Measurements from ENCODE around the gene SPATA6L.

SPATA6L gene

DNA sequence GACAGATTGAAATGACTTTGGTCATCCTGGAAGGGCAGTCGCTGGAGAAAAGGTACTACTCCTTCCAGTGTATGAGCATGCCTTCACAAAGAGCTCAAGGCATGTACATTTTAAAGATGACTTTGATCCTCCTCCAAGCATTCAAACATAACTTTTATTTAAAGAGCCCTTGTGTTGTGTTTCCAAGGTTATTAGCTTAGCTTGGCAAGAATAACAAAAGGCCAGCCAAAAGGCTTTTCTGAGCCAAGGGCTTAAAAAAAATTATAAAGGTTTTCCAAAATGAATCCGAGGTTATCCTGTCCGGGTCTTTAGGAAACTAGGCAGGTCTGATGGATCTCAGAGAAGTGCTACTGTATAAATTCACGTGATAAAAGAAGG lies 75.2 kb downstream of the SPATA6L start:
- Histone ChIP-seq H3K4me3 (ENCODE audit: low read length) (no peak overlapping the region), H2BK5ac (ENCODE audit: low read length) (no peak overlapping the region), H3K36me3 (ENCODE audit: control insufficient read depth, insufficient read depth, low read length) (no peaks in the 10 kb centered on the region), H2AK5ac (ENCODE audit: low read length) (no peak overlapping the region), H3K18ac (ENCODE audit: low read length) (no peak overlapping the region), H3K79me2 (ENCODE audit: control insufficient read depth, insufficient read depth, low read length) (no peaks in the 10 kb centered on the region), H3K4me2 (ENCODE audit: low read length) (no peak overlapping the region), H4K8ac (ENCODE audit: low read depth, low read length) (no peak overlapping the region), H2BK15ac (replicated peaks; ENCODE audit: low read depth) (no peak overlapping the region), H3K9ac (ENCODE audit: low read length) (no peak overlapping the region), H3K27ac (ENCODE audit: low read depth, low read length) (no peak overlapping the region), H3K4ac (ENCODE audit: low read depth, low read length) (no peak overlapping the region), H3K4me1 (ENCODE audit: control insufficient read depth, low read depth, low read length) (peaks cover 3% of the 10 kb centered on the region), H2BK120ac (ENCODE audit: low read depth, low read length) (no peak overlapping the region), H3K23ac (ENCODE audit: low read length) (no peak overlapping the region), H3K79me1 (ENCODE audit: low read length) (no peaks in the 10 kb centered on the region), H3K56ac (ENCODE audit: low read length) (no peak overlapping the region), H4K5ac (ENCODE audit: low read length) (no peak overlapping the region), H3K27me3 (ENCODE audit: insufficient read depth, low read length, poor library complexity) (no peaks in the 10 kb centered on the region)
- WGBS (ENCODE audit: extremely low coverage, insufficient coverage, low lambda C conversion rate): no CpG with 5 or more reads among the region's 4 CpGs
- DNase-seq: no peak

DNA sequence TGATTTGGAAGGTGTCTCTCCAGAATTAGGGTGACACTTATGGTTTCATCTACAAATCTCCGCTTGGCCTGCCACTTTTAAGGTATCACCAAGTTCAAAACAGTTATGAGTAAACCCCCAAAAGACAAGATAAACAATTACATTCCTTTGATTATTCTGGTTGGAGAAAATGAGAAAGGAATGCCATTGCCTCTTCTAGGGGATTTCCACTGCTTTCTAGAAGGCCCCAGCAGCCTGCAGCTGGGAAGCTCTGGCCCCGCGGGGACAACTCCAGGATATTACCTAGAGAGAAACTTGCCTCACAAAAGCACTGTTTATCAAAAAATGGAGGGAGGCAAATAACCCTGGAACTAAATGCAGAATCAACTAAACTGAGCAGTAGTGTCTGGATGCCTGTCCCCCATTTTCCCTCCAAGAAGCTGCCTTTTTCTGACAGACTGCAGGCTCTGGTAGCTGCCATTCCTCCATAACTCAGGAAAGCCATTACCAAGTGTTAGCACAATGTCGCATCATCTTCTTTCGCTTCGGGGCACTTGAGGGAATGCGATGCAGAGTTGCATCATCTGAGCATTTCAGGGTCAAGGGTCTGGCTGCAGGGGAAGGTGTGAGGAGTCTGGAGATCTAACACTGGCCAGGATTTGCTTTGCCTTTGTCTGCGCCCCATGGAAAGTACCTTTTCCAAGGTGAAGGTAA lies 75.7 kb downstream of the SPATA6L start:
- H3K79me2 ChIP-seq (ENCODE audit: control insufficient read depth, insufficient read depth, low read length): no peaks in the 10 kb centered on the region
- H3K23ac ChIP-seq (ENCODE audit: low read length): no peak overlapping the region
- H2BK120ac ChIP-seq (ENCODE audit: low read depth, low read length): no peak overlapping the region
- H3K27ac ChIP-seq (ENCODE audit: low read depth, low read length): no peak overlapping the region
- H3K36me3 ChIP-seq (ENCODE audit: control insufficient read depth, insufficient read depth, low read length): no peaks in the 10 kb centered on the region
- no peak overlapping the region for H2BK15ac ChIP-seq (replicated peaks; ENCODE audit: low read depth)
- peak overlapping the region; percentile 30 for H3K56ac ChIP-seq (ENCODE audit: low read length)
- H4K8ac ChIP-seq (ENCODE audit: low read depth, low read length): no peak overlapping the region
- no peaks in the 10 kb centered on the region for H3K79me1 ChIP-seq (ENCODE audit: low read length)
- no peak overlapping the region for H3K4me3 ChIP-seq (ENCODE audit: low read length)
- DNase-seq: peak; percentile 63
- no CpG with 5 or more reads among the region's 8 CpGs for WGBS (ENCODE audit: extremely low coverage, insufficient coverage, low lambda C conversion rate)
- peaks cover 3% of the 10 kb centered on the region for H3K4me1 ChIP-seq (ENCODE audit: control insufficient read depth, low read depth, low read length)
- H2AK5ac ChIP-seq (ENCODE audit: low read length): no peak overlapping the region
- H3K9ac ChIP-seq (ENCODE audit: low read length): no peak overlapping the region
- H3K18ac ChIP-seq (ENCODE audit: low read length): no peak overlapping the region
- H4K5ac ChIP-seq (ENCODE audit: low read length): no peak overlapping the region
- H3K4me2 ChIP-seq (ENCODE audit: low read length): no peak overlapping the region
- H2BK5ac ChIP-seq (ENCODE audit: low read length): no peak overlapping the region
- H3K27me3 ChIP-seq (ENCODE audit: insufficient read depth, low read length, poor library complexity): no peaks in the 10 kb centered on the region
- H3K4ac ChIP-seq (ENCODE audit: low read depth, low read length): no peak overlapping the region

DNA sequence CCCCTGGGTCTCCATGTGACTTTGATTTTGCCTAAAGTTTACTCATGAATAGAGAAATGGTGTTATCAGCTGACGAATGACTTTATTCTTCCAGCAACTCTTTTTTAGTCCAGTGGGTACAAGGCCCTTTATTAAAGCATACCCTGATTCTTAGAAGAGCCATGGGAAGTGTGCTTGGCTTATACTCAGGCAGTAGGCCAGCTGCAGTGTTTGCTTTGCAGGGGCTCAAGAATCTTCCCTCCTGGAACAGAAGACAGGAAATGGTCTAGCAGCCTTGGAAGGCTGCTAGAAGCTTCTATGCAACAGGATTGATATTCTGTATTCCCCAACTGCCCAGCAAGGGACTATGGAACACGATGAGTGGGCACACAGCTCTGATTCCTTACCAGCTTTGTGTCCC lies 77.6 kb downstream of the SPATA6L start:
- Histone ChIP-seq H4K8ac (ENCODE audit: low read depth, low read length) (no peak overlapping the region), H3K27me3 (ENCODE audit: insufficient read depth, low read length, poor library complexity) (no peaks in the 10 kb centered on the region), H3K4me2 (ENCODE audit: low read length) (no peak overlapping the region), H3K4me1 (ENCODE audit: control insufficient read depth, low read depth, low read length) (peaks cover 3% of the 10 kb centered on the region), H3K9ac (ENCODE audit: low read length) (no peak overlapping the region), H3K56ac (ENCODE audit: low read length) (no peak overlapping the region), H2AK5ac (ENCODE audit: low read length) (no peak overlapping the region), H3K18ac (ENCODE audit: low read length) (no peak overlapping the region), H3K4ac (ENCODE audit: low read depth, low read length) (no peak overlapping the region), H2BK120ac (ENCODE audit: low read depth, low read length) (no peak overlapping the region), H3K79me1 (ENCODE audit: low read length) (no peaks in the 10 kb centered on the region), H3K27ac (ENCODE audit: low read depth, low read length) (no peak overlapping the region), H4K5ac (ENCODE audit: low read length) (no peak overlapping the region), H2BK5ac (ENCODE audit: low read length) (no peak overlapping the region), H3K79me2 (ENCODE audit: control insufficient read depth, insufficient read depth, low read length) (no peaks in the 10 kb centered on the region), H2BK15ac (replicated peaks; ENCODE audit: low read depth) (no peak overlapping the region), H3K4me3 (ENCODE audit: low read length) (no peak overlapping the region), H3K36me3 (ENCODE audit: control insufficient read depth, insufficient read depth, low read length) (no peaks in the 10 kb centered on the region), H3K23ac (ENCODE audit: low read length) (no peak overlapping the region)
- WGBS (ENCODE audit: extremely low coverage, insufficient coverage, low lambda C conversion rate): no CpG with 5 or more reads among the region's 2 CpGs
- no peak for DNase-seq

DNA sequence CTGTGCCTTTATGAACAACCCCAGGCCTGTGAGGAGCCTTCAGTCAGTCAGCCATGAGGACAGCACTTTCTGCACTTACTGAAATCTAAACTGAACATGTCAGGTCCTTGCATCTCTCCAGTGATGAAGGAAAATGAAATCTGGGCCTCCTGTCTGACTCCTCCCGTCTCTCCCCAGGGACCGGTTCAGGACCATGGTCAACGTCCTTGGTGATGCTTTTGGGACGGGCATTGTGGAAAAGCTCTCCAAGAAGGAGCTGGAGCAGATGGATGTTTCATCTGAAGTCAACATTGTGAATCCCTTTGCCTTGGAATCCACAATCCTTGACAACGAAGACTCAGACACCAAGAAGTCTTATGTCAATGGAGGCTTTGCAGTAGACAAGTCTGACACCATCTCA lies 81.1 kb downstream of the SPATA6L start:
- WGBS (ENCODE audit: extremely low coverage, insufficient coverage, low lambda C conversion rate): no CpG with 5 or more reads among the region's 5 CpGs

DNA sequence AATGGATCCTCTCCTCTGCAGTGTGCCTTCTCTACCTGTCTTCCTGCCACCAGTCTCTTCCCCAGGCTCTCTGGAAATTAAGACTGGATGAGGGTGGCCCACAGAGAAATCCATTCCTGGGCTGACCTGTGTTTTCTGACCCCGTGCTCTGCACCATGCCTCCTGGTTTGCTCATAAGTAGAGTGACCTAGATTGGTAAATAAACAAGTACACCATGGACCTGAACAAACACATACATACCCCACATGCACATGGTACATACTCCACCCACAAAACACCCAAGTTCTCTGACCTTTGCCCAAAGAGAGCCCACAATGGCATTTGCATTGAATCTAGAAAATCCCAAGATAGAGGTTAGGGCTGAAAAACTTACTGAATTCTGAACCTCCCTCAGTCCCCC lies 81.6 kb downstream of the SPATA6L start:
- H4K5ac ChIP-seq (ENCODE audit: low read length): no peak overlapping the region
- no peak overlapping the region for H3K4ac ChIP-seq (ENCODE audit: low read depth, low read length)
- H3K79me1 ChIP-seq (ENCODE audit: low read length): no peaks in the 10 kb centered on the region
- H3K56ac ChIP-seq (ENCODE audit: low read length): no peak overlapping the region
- H3K4me2 ChIP-seq (ENCODE audit: low read length): no peak overlapping the region
- H4K8ac ChIP-seq (ENCODE audit: low read depth, low read length): no peak overlapping the region
- no peak for DNase-seq
- no peaks in the 10 kb centered on the region for H3K36me3 ChIP-seq (ENCODE audit: control insufficient read depth, insufficient read depth, low read length)
- H2AK5ac ChIP-seq (ENCODE audit: low read length): no peak overlapping the region
- H2BK5ac ChIP-seq (ENCODE audit: low read length): no peak overlapping the region
- no peak overlapping the region for H3K9ac ChIP-seq (ENCODE audit: low read length)
- WGBS (ENCODE audit: extremely low coverage, insufficient coverage, low lambda C conversion rate): no CpG with 5 or more reads among the region's 1 CpG
- no peaks in the 10 kb centered on the region for H3K79me2 ChIP-seq (ENCODE audit: control insufficient read depth, insufficient read depth, low read length)
- no peak overlapping the region for H3K23ac ChIP-seq (ENCODE audit: low read length)
- no peak overlapping the region for H2BK15ac ChIP-seq (replicated peaks; ENCODE audit: low read depth)
- no peaks in the 10 kb centered on the region for H3K4me1 ChIP-seq (ENCODE audit: control insufficient read depth, low read depth, low read length)
- no peak overlapping the region for H3K18ac ChIP-seq (ENCODE audit: low read length)
- no peak overlapping the region for H2BK120ac ChIP-seq (ENCODE audit: low read depth, low read length)
- H3K27ac ChIP-seq (ENCODE audit: low read depth, low read length): no peak overlapping the region
- no peaks in the 10 kb centered on the region for H3K27me3 ChIP-seq (ENCODE audit: insufficient read depth, low read length, poor library complexity)
- no peak overlapping the region for H3K4me3 ChIP-seq (ENCODE audit: low read length)

More for the DNA sequence above, 81.1 kb downstream of the SPATA6L start:
- H4K8ac ChIP-seq (ENCODE audit: low read depth, low read length): no peak overlapping the region
- no peak overlapping the region for H3K56ac ChIP-seq (ENCODE audit: low read length)
- no peaks in the 10 kb centered on the region for H3K4me1 ChIP-seq (ENCODE audit: control insufficient read depth, low read depth, low read length)
- no peak overlapping the region for H3K4ac ChIP-seq (ENCODE audit: low read depth, low read length)
- H3K27ac ChIP-seq (ENCODE audit: low read depth, low read length): no peak overlapping the region
- no peak overlapping the region for H3K4me3 ChIP-seq (ENCODE audit: low read length)
- H2BK15ac ChIP-seq (replicated peaks; ENCODE audit: low read depth): no peak overlapping the region
- no peak overlapping the region for H3K18ac ChIP-seq (ENCODE audit: low read length)
- peak; percentile 39 for DNase-seq
- H4K5ac ChIP-seq (ENCODE audit: low read length): no peak overlapping the region
- no peaks in the 10 kb centered on the region for H3K27me3 ChIP-seq (ENCODE audit: insufficient read depth, low read length, poor library complexity)
- H2AK5ac ChIP-seq (ENCODE audit: low read length): no peak overlapping the region
- H3K9ac ChIP-seq (ENCODE audit: low read length): no peak overlapping the region
- no peaks in the 10 kb centered on the region for H3K79me1 ChIP-seq (ENCODE audit: low read length)
- H3K4me2 ChIP-seq (ENCODE audit: low read length): no peak overlapping the region
- no peak overlapping the region for H2BK120ac ChIP-seq (ENCODE audit: low read depth, low read length)
- H3K79me2 ChIP-seq (ENCODE audit: control insufficient read depth, insufficient read depth, low read length): no peaks in the 10 kb centered on the region
- H2BK5ac ChIP-seq (ENCODE audit: low read length): no peak overlapping the region
- H3K23ac ChIP-seq (ENCODE audit: low read length): no peak overlapping the region
- H3K36me3 ChIP-seq (ENCODE audit: control insufficient read depth, insufficient read depth, low read length): no peaks in the 10 kb centered on the region

DNA sequence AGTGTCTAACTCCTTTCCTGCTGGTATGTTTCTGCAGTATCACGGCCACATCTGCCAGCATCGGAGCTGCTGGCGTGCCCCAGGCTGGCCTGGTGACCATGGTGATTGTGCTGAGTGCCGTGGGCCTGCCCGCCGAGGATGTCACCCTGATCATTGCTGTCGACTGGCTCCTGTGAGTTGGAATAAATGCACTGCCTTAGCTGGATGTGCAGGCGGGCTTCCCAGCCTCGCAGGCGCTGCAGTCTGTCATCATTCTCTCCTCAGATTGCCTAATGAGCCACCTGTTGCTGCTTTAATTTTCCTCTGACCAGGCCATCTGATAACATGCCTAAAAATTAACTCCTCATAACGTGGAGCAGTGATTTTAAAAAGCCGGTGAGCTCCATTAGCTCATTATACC lies 83.3 kb downstream of the SPATA6L start:
- Histone ChIP-seq H3K27me3 (ENCODE audit: insufficient read depth, low read length, poor library complexity) (no peaks in the 10 kb centered on the region), H3K9ac (ENCODE audit: low read length) (no peak overlapping the region), H3K23ac (ENCODE audit: low read length) (no peak overlapping the region), H4K5ac (ENCODE audit: low read length) (no peak overlapping the region), H2AK5ac (ENCODE audit: low read length) (no peak overlapping the region), H3K56ac (ENCODE audit: low read length) (no peak overlapping the region), H3K4me1 (ENCODE audit: control insufficient read depth, low read depth, low read length) (no peaks in the 10 kb centered on the region), H2BK5ac (ENCODE audit: low read length) (no peak overlapping the region), H2BK15ac (replicated peaks; ENCODE audit: low read depth) (no peak overlapping the region), H3K4me2 (ENCODE audit: low read length) (no peak overlapping the region), H3K4ac (ENCODE audit: low read depth, low read length) (no peak overlapping the region), H3K4me3 (ENCODE audit: low read length) (no peak overlapping the region), H3K18ac (ENCODE audit: low read length) (no peak overlapping the region), H3K79me2 (ENCODE audit: control insufficient read depth, insufficient read depth, low read length) (no peaks in the 10 kb centered on the region), H3K79me1 (ENCODE audit: low read length) (no peaks in the 10 kb centered on the region), H2BK120ac (ENCODE audit: low read depth, low read length) (no peak overlapping the region), H3K36me3 (ENCODE audit: control insufficient read depth, insufficient read depth, low read length) (no peaks in the 10 kb centered on the region), H3K27ac (ENCODE audit: low read depth, low read length) (no peak overlapping the region), H4K8ac (ENCODE audit: low read depth, low read length) (no peak overlapping the region)
- no CpG with 5 or more reads among the region's 12 CpGs for WGBS (ENCODE audit: extremely low coverage, insufficient coverage, low lambda C conversion rate)
- no peak for DNase-seq
